Islet of Langerhans (tissue), 1 donor: Measurements from ENCODE around the gene RBM7.

Source experiments
- FAIRE-seq: peaks from one replicate; lab custom pipeline; 2011; peaks lifted over from hg19 to GRCh38; lab: Jason Lieb, UNC

RBM7 gene

GRCh38 chr11:114448749-114449482 is 48.5 kb downstream of the RBM7 start:
- peak; percentile 9 for FAIRE-seq

GRCh38 chr11:114449845-114450244 is 49.4 kb downstream of the RBM7 start:
- FAIRE-seq, result peak; percentile 71

GRCh38 chr11:114452399-114452798 is 51.9 kb downstream of the RBM7 start:
- no peak for FAIRE-seq
